Nephron progenitor cell (in vitro differentiated cells): ENCODE measurements around the gene MRAP2.

Experiments used
- DNase-seq: peaks from one replicate; pipeline ENCODE4 v3.0.0; 2021
- H3K27ac Mint-ChIP-seq: 2 replicates; pipeline ENCODE4 v1.8.0; 2021; ENCODE audit warnings: mild to moderate bottlenecking, moderate library complexity, mixed read lengths
- H3K27me3 Mint-ChIP-seq: 2 replicates; pipeline ENCODE4 v1.8.0; 2021; ENCODE audit warnings: mild to moderate bottlenecking, low read depth, mixed read lengths; ENCODE audit not compliant: poor library complexity
- H3K36me3 Mint-ChIP-seq: 2 replicates; pipeline ENCODE4 v1.8.0; 2021; ENCODE audit warnings: low read depth, mixed read lengths
- H3K4me1 Mint-ChIP-seq: 2 replicates; pipeline ENCODE4 v1.8.0; 2021; ENCODE audit warnings: mixed read lengths
- H3K4me3 Mint-ChIP-seq: 2 replicates; pipeline ENCODE4 v1.8.0; 2021; ENCODE audit warnings: mild to moderate bottlenecking, moderate library complexity, mixed read lengths
- H3K9me3 Mint-ChIP-seq: 2 replicates; pipeline ENCODE4 v1.8.0; 2021; ENCODE audit warnings: mild to moderate bottlenecking, moderate library complexity, mixed read lengths
- TF ChIP-seq, protein P1 (sequence below): fragments of 200-600 bp; sonication (generic); IDR thresholded peaks from 2 replicates; pipeline ENCODE4 v1.5.0; 2021; ENCODE audit warnings: antibody characterized with exemption

Gene MRAP2, protein sequence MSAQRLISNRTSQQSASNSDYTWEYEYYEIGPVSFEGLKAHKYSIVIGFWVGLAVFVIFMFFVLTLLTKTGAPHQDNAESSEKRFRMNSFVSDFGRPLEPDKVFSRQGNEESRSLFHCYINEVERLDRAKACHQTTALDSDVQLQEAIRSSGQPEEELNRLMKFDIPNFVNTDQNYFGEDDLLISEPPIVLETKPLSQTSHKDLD

DNA sequence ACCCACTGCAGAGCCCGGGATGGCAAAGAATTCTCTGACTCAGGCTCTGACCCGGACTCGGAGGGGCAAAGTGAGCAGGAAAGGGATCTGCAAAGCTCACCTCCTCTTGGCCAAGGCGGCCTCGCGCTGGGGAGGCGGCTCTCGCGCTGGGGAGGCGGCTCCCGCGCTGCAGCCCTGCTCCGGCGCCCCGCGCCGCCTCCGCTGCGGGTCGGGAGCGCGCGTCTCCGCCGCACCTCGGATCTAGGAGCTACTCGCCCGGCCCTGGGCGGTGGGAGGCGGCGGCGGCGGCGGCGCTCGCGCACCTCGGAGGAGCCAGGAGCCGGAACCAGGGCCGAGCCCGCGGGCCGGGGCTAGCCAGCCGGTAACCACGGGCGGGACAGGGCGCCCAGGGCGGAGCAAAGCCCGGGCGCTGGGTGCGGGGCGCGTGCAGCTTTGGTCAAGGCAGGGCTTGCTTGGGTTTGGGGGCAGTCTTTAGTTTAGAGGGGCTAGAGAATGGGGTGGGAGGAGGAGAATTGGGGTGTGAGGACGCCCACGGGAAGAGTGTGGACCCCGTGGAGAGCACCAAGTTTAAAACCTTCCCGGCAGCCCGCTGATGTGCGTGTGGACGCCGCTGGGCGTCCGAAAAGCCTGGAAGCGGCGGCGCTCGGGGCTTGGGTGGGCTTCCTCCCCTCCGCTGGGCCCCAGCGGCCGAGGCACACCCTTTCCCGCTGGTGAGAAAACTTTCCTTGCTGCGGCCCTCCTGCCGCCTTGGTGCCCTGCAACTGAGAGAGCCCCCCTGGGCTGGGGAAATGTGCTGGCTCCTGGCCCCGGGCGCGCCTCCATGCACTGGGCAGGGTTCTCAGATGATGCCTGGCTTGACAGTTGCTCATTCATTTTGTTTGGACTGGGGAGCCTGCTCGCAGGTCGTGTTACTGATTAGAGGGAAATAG lies at the start of gene MRAP2:
Gene MRAP2 (plus strand): TSS at position 250 of the 929 bp plus-strand sequence. CDS start 21,547 bp downstream, outside the sequence.
- no peak within 1 kb of the TSS for H3K27ac Mint-ChIP-seq
- peak; percentile 78 for DNase-seq
- peak within 1 kb of the TSS; percentile 85 for H3K4me3 Mint-ChIP-seq
- peaks cover 25% of the 10 kb centered on the region for H3K9me3 Mint-ChIP-seq
- H3K4me1 Mint-ChIP-seq = peaks cover 17% of the 10 kb centered on the region
- TF ChIP-seq, protein P1, sequence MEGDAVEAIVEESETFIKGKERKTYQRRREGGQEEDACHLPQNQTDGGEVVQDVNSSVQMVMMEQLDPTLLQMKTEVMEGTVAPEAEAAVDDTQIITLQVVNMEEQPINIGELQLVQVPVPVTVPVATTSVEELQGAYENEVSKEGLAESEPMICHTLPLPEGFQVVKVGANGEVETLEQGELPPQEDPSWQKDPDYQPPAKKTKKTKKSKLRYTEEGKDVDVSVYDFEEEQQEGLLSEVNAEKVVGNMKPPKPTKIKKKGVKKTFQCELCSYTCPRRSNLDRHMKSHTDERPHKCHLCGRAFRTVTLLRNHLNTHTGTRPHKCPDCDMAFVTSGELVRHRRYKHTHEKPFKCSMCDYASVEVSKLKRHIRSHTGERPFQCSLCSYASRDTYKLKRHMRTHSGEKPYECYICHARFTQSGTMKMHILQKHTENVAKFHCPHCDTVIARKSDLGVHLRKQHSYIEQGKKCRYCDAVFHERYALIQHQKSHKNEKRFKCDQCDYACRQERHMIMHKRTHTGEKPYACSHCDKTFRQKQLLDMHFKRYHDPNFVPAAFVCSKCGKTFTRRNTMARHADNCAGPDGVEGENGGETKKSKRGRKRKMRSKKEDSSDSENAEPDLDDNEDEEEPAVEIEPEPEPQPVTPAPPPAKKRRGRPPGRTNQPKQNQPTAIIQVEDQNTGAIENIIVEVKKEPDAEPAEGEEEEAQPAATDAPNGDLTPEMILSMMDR = no peak
- H3K27me3 Mint-ChIP-seq = peaks cover 51% of the 10 kb centered on the region
- peaks cover 10% of the 10 kb centered on the region for H3K36me3 Mint-ChIP-seq

DNA sequence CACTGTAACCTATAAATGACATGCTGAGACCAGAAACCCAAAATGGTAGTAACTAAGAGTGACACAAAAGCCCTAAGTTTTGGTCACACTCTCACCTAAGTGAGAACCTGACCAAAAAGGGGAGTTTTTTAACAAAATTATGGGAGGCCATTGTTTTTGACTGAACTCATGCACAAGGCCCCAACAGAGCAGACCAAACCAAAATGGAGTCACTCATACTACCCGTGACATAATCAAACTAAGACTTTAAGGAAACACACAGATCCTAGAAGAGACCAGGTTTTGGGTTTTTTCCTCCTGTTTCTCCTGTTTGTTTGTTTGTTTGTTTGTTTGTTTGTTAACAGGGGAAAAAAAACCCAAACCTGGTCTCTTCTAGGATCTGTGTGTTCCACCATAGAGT lies 49.2 kb upstream of the MRAP2 start:
- no peaks in the 10 kb centered on the region for H3K27me3 Mint-ChIP-seq
- no peaks in the 10 kb centered on the region for H3K36me3 Mint-ChIP-seq
- peaks cover 15% of the 10 kb centered on the region for H3K9me3 Mint-ChIP-seq
- H3K4me3 Mint-ChIP-seq = no peak overlapping the region
- no peak overlapping the region for H3K27ac Mint-ChIP-seq
- no peaks in the 10 kb centered on the region for H3K4me1 Mint-ChIP-seq
- DNase-seq = no peak
- TF ChIP-seq, protein P1 = no peak

DNA sequence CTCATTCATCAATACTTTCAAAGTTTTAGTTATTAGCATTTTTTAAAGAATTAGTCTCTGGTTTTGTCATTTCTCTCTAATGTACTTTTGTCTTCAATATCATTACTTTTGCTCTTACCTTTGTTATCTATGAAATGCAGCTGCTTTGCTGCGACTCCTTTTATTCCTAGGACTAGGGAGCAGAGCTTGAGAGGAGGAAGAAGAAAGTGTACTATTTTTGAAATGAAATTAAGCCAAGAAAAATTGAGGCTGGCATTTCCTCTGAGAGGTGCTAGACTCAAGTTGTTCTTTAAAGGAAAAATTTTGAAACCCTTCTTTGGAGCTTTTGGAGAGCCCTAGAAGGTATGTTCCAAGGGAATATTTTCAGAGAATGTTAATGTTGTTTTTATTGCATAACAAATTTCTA lies 48.3 kb upstream of the MRAP2 start:
- Mint-ChIP-seq H3K27ac (no peak overlapping the region), H3K9me3 (peaks cover 11% of the 10 kb centered on the region), H3K4me1 (no peaks in the 10 kb centered on the region), H3K27me3 (no peaks in the 10 kb centered on the region), H3K4me3 (no peak overlapping the region), H3K36me3 (no peaks in the 10 kb centered on the region)
- no peak for DNase-seq
- TF ChIP-seq, protein P1 = no peak

DNA sequence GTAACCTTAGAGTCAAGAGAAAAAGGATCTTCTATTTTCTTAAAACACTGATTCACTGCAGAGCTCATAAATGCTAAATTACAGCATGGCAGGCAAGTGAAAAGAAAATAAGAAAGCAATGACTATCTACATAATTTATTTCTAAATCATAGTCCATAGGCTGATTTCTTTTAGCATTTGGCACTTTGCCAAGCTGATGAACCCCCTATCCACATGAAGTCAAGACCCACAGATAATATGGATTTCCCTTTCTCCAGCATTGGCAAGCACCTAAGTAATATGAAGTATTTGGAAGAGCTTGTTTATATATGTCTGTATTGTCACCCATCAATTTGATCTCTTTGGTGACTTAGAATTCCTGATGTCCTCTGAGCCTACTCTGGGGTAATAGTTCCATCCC lies 47.9 kb upstream of the MRAP2 start:
- H3K4me3 Mint-ChIP-seq = no peak overlapping the region
- no peaks in the 10 kb centered on the region for H3K36me3 Mint-ChIP-seq
- H3K9me3 Mint-ChIP-seq = peaks cover 7% of the 10 kb centered on the region

DNA sequence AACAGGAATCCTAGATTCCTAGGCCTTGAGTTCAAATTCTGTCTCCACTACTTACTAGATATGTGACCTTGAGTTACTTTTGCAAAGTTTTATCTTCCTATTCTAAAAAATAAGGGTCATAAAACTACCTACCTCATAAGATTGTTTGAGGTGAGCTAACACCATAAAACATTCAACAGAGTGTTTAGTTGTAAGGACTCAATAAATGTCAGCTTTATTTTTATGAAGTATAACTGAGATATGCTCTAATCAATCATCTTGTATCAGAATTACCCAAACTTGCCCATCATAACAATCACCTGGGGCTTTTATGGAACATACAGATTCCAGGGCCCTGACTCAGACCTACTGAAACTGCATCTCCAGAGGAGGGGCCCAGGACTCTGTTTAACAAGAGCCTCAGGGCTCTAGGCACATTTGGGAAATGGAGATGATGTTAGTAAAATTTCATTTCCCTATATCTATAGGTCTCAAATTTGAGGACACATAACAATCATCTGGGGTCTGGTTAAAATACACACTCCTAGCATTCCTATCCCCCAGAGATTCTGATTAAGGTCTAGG lies 35.5 kb upstream of the MRAP2 start:
- Mint-ChIP-seq H3K27me3 (peaks cover 4% of the 10 kb centered on the region), H3K27ac (no peak overlapping the region), H3K9me3 (peaks cover 11% of the 10 kb centered on the region), H3K36me3 (no peaks in the 10 kb centered on the region), H3K4me3 (no peak overlapping the region), H3K4me1 (peaks cover 5% of the 10 kb centered on the region)
- no peak for DNase-seq
- TF ChIP-seq, protein P1 = no peak

More for the DNA sequence above, 47.9 kb upstream of the MRAP2 start:
- DNase-seq = no peak
- TF ChIP-seq, protein P1 = no peak
- Mint-ChIP-seq H3K27me3 (no peaks in the 10 kb centered on the region), H3K27ac (no peak overlapping the region), H3K4me1 (no peaks in the 10 kb centered on the region)
